NCI-H526 treated with DMSO at 0.1 percent for 48 hours (cell line): Measurements from ENCODE around the gene AMHR2.
"Not testable (repeated sequence)": the region's sequence is repeated elsewhere in the genome, so short reads cannot be mapped to it uniquely, and the experiment has no call there.

ENCODE experiments used
- DNase-seq: peaks from one replicate; lab custom pipeline; 2025; lab: John Stamatoyannopoulos, UW

The AMHR2 gene

GRCh38 chr12:53414756-53415417 lies 8.8 kb upstream of the AMHR2 start:
- no peak for DNase-seq

- DNase-seq, result not testable (repeated sequence)
Measured at GRCh38 chr12:53415752-53416389, 7.8 kb upstream of the AMHR2 start.

DNA sequence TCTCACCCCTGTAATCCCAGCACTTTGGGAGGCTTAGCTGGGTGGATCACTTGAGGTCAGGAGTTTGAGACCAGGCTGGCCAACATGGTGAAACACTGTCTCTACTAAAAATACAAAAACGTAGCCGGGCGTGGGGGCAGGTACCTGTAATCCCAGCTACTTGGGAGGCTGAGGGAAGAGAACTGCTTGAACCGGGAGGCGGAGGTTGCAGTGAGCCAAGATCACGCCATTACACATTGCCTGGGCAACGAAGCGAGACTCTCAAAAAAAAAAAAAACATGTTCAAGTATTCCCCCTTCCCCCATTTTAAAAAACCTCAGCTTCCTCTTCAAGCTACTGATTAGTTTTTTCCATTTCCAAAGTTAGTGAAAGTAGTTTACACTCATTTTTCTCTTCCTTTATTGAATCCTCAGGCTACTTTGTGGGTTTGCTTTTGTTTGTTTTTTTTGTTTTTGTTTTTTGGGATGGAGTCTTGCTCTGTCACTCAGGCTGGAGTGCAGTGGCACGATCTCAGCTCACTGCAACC lies 6.3 kb upstream of the AMHR2 start:
- DNase-seq, result not testable (repeated sequence)

GRCh38 chr12:53418221-53418620 lies 5.4 kb upstream of the AMHR2 start:
- DNase-seq, result no peak

DNA sequence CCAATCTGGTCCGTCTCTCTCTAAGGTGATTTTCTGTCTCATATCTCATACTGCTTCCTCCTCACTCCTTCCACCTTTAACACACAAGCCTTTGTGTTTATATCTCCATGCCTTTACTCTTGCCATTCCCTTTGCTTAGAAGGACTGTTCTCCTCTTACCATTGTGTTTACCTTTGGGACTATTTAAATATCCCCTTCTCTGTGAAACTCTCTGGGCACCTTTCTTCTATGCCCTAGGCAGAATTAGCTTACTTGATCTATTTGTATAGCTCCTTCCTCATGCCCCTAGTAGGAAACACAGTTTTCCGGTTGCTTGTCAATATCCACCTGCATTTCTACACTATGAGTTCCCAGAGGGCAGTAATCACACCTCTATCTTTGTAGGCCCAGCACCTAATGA lies 3.9 kb upstream of the AMHR2 start:
- DNase-seq, result peak; percentile 63

- DNase-seq, result not testable (repeated sequence)
Measured at GRCh38 chr12:53422247-53422646, 1.4 kb upstream of the AMHR2 start.

DNA sequence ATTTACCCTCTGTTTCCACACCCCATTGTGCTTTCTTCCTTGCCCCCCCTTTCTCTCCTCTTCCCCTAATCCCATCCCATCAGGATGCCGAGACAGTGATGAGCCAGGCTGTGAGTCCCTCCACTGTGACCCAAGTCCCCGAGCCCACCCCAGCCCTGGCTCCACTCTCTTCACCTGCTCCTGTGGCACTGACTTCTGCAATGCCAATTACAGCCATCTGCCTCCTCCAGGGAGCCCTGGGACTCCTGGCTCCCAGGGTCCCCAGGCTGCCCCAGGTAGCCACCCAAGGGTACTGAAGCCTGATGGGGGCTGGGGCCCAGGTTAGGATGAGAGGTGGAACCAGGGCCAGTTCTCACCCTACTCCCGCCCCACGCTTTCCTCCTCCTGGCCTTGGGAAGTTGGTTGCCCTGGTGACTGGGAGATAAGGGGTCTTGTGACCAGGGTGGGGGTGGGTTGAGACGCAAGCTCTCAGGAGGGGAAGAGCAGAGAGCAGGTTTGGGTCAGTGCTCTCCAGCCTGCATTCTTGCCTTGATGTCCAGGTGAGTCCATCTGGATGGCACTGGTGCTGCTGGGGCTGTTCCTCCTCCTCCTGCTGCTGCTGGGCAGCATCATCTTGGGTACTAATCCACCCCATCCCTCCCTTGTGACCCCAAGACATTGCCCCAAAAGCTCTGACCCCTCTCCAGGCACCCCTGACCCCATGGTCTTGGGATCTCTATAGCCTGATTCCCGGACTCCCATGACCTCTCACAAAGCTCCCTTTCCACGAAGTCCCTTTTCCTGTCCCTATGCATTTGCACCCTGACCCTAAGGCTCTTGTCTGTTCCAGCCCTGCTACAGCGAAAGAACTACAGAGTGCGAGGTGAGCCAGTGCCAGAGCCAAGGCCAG lies 1.2 kb downstream of the AMHR2 start:
- no peak for DNase-seq

GRCh38 chr12:53425515-53426150 lies 2.0 kb downstream of the AMHR2 start:
- DNase-seq, result no peak

DNA sequence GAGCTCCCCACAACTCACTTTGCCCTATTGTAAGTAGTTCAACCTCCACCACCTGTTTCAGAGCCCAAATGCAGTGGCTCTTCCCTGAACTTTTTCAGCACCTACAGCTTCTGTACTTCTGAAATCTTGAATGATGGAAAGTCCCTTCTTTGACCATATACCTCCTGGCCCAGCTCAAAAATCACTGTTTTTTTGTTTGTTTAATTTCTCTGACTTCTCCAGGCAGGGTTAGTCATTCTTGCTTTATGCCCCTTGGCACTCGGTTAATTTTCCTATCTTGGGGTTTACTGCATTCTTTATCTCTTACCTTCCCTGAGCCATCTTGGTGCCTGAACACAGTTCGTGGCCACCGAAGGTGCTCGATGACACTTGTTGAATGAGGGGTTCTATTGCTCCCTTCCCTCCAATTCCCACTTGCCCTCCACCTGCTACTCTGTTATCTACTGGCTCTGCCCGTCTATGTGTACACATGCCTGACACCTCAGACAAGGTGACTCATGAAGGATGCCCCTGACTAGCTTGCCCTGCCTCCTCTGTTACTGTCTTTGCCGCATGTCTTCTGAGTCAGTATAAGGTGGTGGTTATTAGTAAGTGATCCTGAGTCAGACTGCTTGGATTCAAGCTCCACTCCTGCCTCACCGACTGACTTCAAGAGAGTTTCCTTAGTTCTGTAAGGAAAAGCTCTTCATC lies 4.4 kb downstream of the AMHR2 start:
- no peak for DNase-seq

- no peak for DNase-seq
Measured at GRCh38 chr12:53428741-53429140, 5.1 kb downstream of the AMHR2 start.

DNA sequence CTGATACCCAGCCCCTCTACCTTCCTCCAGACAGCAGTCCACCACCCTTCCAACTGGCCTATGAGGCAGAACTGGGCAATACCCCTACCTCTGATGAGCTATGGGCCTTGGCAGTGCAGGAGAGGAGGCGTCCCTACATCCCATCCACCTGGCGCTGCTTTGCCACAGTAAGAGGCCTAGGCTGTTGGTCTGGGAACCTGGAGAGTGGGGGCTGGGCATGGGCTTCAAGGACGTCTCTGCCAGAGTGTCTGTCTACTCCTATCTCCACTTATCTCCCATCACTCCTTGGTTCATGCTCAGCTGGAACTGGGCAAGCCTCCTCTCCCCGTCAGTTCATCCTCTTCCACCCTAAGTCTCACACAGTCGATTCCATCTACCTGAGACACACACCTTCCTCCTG lies 6.5 kb downstream of the AMHR2 start:
- DNase-seq, result no peak

DNA sequence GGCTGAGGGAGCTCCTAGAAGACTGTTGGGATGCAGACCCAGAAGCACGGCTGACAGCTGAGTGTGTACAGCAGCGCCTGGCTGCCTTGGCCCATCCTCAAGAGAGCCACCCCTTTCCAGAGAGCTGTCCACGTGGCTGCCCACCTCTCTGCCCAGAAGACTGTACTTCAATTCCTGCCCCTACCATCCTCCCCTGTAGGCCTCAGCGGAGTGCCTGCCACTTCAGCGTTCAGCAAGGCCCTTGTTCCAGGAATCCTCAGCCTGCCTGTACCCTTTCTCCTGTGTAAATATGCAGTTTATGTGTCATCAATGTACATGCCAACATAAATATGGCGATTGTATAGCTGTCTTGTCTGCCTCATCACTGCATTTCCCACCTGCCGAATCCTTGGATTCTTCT lies 7.5 kb downstream of the AMHR2 start:
- no peak for DNase-seq

- DNase-seq, result not testable (repeated sequence)
Measured at GRCh38 chr12:53435326-53435725, 11.7 kb downstream of the AMHR2 start.

GRCh38 chr12:53439582-53439981 lies 15.9 kb downstream of the AMHR2 start:
- not testable (repeated sequence) for DNase-seq

DNA sequence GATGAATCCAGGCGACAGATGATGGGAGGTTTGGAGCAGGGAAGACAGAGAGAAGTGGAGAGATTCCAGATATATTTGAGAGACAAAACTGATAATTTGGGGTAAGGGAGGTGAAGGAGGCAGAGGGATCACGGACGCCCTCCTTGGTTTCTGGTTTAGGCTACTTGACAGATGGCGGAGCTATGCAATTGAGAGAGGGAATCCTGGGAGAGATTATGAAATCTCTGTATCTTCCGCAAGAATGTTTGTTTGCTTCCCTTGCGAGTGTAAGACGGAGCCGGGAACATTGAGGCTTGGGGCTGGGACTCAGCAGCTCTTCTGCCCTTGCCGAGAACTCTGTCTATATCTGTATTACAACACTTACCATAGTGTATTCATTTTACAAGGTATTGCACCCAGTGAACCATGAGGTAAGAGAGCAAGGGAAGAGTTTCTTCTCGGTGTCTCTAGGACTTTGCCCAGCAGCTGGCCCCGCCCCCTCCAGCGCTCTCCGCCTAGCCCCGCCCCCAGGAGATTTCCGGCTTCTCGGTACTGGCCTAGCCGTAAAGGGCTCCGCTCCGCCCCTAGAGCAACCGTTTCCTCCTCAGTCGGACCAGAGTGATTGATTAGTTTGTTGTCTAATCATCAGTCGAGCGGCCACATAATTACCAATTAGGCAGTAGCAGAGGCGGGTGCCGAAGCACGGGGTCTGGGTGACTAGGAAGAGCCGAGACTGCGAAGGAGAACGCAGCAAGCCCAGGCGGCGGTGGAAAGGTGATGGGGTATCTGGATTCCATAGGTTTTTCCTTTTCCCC lies 17.6 kb downstream of the AMHR2 start, which contains the start of gene PRR13:
Gene PRR13 (plus strand): TSS at position 695 of the 794 bp plus-strand sequence. CDS start 981 bp downstream, outside the sequence.
- peak; percentile 99 for DNase-seq

- no peak for DNase-seq
Measured at GRCh38 chr12:53443955-53444354, 20.3 kb downstream of the AMHR2 start.

- not testable (repeated sequence) for DNase-seq
Measured at GRCh38 chr12:53444593-53445325, 21.1 kb downstream of the AMHR2 start.

GRCh38 chr12:53450936-53451335 lies 27.3 kb downstream of the AMHR2 start:
- DNase-seq, result no peak

DNA sequence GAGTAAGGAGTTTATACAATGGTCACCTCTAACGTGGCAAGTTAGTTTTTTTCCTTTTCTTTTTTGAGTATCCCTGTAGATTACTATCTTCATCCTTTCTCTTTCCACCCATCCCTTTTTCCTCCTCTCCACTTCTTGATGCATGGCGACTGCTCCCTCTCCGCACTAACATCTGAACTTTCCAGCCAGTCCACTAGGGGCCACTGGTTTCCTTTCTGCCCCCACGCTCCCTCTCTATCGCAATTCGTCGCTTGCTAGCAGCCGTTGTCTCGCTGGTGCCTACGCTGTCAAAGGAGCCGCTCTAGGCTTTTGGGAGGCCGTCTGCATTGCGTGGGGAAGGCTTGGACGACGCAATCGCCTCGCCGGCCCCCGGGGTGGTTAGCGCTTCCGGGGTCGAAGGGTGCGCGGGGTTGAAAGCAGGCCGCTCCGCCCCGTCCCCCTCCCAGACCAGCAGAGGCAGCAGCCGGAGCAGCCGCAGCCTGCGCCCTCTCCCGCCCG lies 28.1 kb downstream of the AMHR2 start, which contains the start of gene PCBP2:
Gene PCBP2 (plus strand): TSS at position 442 of the 498 bp plus-strand sequence. CDS start 2,699 bp downstream, outside the sequence.
- peak; percentile 98 for DNase-seq
